Measurements from ENCODE around the gene YOD1.

DNA sequence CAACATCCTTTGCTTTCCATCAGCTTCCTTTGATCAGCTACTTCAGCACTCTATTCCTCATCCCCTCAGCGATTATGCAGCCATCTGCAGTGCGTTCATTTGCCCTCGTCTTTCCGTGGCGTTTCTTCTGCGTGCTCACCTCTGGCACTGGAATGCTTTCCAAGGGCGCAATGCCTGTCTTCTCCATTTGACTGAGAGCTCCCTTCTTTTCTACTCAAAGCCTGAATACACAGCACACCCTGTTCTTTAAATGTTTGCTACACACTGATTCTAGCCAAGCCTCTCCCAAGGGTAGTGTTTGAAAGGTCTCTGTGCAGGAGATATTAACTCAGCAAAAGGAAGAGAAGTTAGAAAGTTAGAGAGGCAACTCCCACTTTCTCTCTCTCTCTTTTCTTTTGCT is 41.1 kb downstream of the YOD1 start:
- TF ChIP-seq, protein P1, sequence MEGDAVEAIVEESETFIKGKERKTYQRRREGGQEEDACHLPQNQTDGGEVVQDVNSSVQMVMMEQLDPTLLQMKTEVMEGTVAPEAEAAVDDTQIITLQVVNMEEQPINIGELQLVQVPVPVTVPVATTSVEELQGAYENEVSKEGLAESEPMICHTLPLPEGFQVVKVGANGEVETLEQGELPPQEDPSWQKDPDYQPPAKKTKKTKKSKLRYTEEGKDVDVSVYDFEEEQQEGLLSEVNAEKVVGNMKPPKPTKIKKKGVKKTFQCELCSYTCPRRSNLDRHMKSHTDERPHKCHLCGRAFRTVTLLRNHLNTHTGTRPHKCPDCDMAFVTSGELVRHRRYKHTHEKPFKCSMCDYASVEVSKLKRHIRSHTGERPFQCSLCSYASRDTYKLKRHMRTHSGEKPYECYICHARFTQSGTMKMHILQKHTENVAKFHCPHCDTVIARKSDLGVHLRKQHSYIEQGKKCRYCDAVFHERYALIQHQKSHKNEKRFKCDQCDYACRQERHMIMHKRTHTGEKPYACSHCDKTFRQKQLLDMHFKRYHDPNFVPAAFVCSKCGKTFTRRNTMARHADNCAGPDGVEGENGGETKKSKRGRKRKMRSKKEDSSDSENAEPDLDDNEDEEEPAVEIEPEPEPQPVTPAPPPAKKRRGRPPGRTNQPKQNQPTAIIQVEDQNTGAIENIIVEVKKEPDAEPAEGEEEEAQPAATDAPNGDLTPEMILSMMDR (IDR thresholded peaks at IDR 0.05; ENCODE audit: insufficient read depth, low read length, poor library complexity, severe bottlenecking): no peak
- TF ChIP-seq EZH2phosphoT487 (conservative IDR thresholded peaks at IDR 0.05; ENCODE audit: low read length): no peak

Data from SU-DHL-6 (cell line).